ENCODE data around the gene CA4. TPM values are rescaled to one million over a fixed set of nuclear protein-coding genes. Genes with fewer than 3 reads are reported as not detected.

The CA4 gene
- total and polyA plus RNA-seq, 2 donors (not counting 1 experiment from before 2014, with no cell fraction given): not detected

GRCh38 chr17:60135151-60135950 is 14.4 kb upstream of the CA4 start:
- intact Hi-C loops (cut with micrococcal nuclease): loop anchor here (10.0 kb wide), 2 partner anchors 51 to 469 kb away; partner anchors contain the start of gene PPM1D
- Histone ChIP-seq H3K9me3 (ENCODE audit: control extremely low read depth in 1 of 3, control insufficient read depth in 2 of 3, insufficient read depth in 1 of 3, low read length in 2 of 3) (peaks cover 0 to 26% (median 0%) of the 10 kb centered on the region in 3 donors), H3K9ac (ENCODE audit: low read length) (peak overlapping the region; percentile 69), H2AFZ (ENCODE audit: insufficient read depth, low read depth, low read length, poor library complexity, severe bottlenecking) (peak overlapping the region; percentile 68), H3K27ac (ENCODE audit: low read length in 2 of 2) (no peak overlapping the region), H4K20me1 (ENCODE audit: control insufficient read depth, insufficient read depth, low read length, poor library complexity, severe bottlenecking) (no peaks in the 10 kb centered on the region), H3K4me2 (replicated peaks; ENCODE audit: low read depth, low read length, poor library complexity, severe bottlenecking) (peak overlapping the region; percentile 91), H3K4me3 (ENCODE audit: control extremely low read depth in 1 of 5, extremely low read depth in 1 of 5, insufficient read depth in 1 of 5, low read depth in 2 of 5, low read length in 4 of 5) (peak overlapping the region; percentile 59 to 85 (median 72)), H3K36me3 (replicated peaks in 1 of 2; ENCODE audit: control extremely low read depth in 1 of 2, control insufficient read depth in 1 of 2, extremely low read depth in 1 of 2, insufficient read depth in 2 of 2, low read length in 1 of 2) (peaks cover 0 to 4% of the 10 kb centered on the region in 2 experiments), H3K79me2 (ENCODE audit: control insufficient read depth, insufficient read depth, low read length) (no peaks in the 10 kb centered on the region), H3K27me3 (replicated peaks in 1 of 4; ENCODE audit: control extremely low read depth in 1 of 4, control insufficient read depth in 3 of 4, insufficient read depth in 4 of 4, low read length in 3 of 4) (peaks cover 0 to 25% (median 14%) of the 10 kb centered on the region in 4 experiments), H3K4me1 (ENCODE audit: control insufficient read depth in 2 of 2, insufficient read depth in 2 of 2, low read length in 2 of 2) (peaks cover 28 to 36% of the 10 kb centered on the region in 2 donors)
- Mint-ChIP-seq H3K4me3 (peak overlapping the region; percentile 92), H3K27ac (peak overlapping the region; percentile 85), H3K9me3 (ENCODE audit: insufficient read depth) (no peaks in the 10 kb centered on the region), H3K27me3 (peaks cover 6% of the 10 kb centered on the region), H3K4me1 (peaks cover 31% of the 10 kb centered on the region)
- DNase-seq (peak; percentile 85), ATAC-seq (ENCODE audit: low read depth) (peak; percentile 90)
- ChIA-PET POLR2A (no interaction called here), CTCF (interaction anchor here (0.8 kb wide), 1 partner anchor 286 kb away, joined by 3 read pairs; no protein-coding TSS in a partner anchor)
- 3% methylated on average over 52 of the region's 54 CpGs for WGBS (ENCODE audit: insufficient coverage)
- TF ChIP-seq, protein P1, sequence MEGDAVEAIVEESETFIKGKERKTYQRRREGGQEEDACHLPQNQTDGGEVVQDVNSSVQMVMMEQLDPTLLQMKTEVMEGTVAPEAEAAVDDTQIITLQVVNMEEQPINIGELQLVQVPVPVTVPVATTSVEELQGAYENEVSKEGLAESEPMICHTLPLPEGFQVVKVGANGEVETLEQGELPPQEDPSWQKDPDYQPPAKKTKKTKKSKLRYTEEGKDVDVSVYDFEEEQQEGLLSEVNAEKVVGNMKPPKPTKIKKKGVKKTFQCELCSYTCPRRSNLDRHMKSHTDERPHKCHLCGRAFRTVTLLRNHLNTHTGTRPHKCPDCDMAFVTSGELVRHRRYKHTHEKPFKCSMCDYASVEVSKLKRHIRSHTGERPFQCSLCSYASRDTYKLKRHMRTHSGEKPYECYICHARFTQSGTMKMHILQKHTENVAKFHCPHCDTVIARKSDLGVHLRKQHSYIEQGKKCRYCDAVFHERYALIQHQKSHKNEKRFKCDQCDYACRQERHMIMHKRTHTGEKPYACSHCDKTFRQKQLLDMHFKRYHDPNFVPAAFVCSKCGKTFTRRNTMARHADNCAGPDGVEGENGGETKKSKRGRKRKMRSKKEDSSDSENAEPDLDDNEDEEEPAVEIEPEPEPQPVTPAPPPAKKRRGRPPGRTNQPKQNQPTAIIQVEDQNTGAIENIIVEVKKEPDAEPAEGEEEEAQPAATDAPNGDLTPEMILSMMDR (IDR thresholded peaks at IDR 0.05): no peak
- TF ChIP-seq EZH2 (IDR thresholded peaks at IDR 0.05; ENCODE audit: borderline replicate concordance, insufficient read depth, low read depth, low read length, poor library complexity, severe bottlenecking): no peak
